ENCODE measurements around the gene ANKZF1. TPM values are rescaled to one million over a fixed set of nuclear protein-coding genes. Genes with fewer than 3 reads are reported as not detected.
A peak's percentile ranks its signal among the peaks of the same experiment; 100 is the strongest.

Gene ANKZF1
- total and polyA plus RNA-seq, 7 experiments from 2014 or later: 29.7 to 287 (median 135) TPM

DNA sequence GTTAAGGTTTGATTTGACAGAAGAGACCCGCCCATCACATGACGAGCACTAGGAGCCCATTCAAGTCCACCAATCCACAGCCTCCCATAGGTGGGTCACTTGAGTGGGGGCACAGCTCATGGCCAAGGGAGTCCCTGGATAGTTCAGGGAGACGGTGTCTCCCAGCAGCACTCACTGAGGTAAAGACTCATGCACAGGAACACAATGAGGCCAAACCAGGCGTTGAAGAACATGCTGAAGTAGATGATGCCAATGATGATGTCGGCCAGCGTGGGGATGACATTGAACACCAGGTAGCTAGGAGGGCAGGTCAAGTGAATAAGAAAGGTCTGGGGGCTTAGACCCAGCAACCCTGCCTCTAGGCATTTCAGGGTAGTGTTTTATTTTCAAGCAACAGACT lies 14.8 kb upstream of the ANKZF1 start:
- Mint-ChIP-seq H3K27ac (peak overlapping the region in 1 of 9 donors; percentile 26), H3K36me3 (peaks cover 0 to 11% (median 4%) of the 10 kb centered on the region in 5 donors), H3K27me3 (no peaks in the 10 kb centered on the region), H3K4me3 (peak overlapping the region in 1 of 10 donors; percentile 17), H3K9me3 (no peaks in the 10 kb centered on the region), H3K4me1 (peaks cover 6 to 45% (median 36%) of the 10 kb centered on the region in 7 donors)
- Histone ChIP-seq H3K27me3 (ENCODE audit: control insufficient read depth in 2 of 2, insufficient read depth in 2 of 2, low read length in 2 of 2) (no peaks in the 10 kb centered on the region), H3K27ac (ENCODE audit: low read depth, low read length) (no peak overlapping the region), H3K9me3 (ENCODE audit: control insufficient read depth in 2 of 3, low read length in 3 of 3) (no peaks in the 10 kb centered on the region), H3K4me3 (ENCODE audit: low read length) (no peak overlapping the region), H3K36me3 (ENCODE audit: control insufficient read depth in 2 of 3, insufficient read depth in 3 of 3, low read length in 3 of 3) (peaks cover 0 to 16% (median 2%) of the 10 kb centered on the region in 3 experiments), H3K4me1 (ENCODE audit: control insufficient read depth in 2 of 2, insufficient read depth in 2 of 2, low read length in 2 of 2) (peaks cover 20 to 23% of the 10 kb centered on the region in 2 donors)
- intact Hi-C loops (cut with micrococcal nuclease): no loop called here
- ChIA-PET POLR2A (interaction anchor here (0.9 to 17.4 kb wide), 5 partner anchors 9 to 55 kb away, joined by 3 to 343 read pairs (median 4); partner anchors contain the start of genes ATG9A, CNPPD1, NHEJ1 and SLC23A3), CTCF (interaction anchor here (1.8 to 5.0 kb wide), 2 partner anchors 41 to 57 kb away, joined by 5 to 54 read pairs; partner anchors contain the start of gene NHEJ1)
- ATAC-seq (no peak), DNase-seq (no peak)

DNA sequence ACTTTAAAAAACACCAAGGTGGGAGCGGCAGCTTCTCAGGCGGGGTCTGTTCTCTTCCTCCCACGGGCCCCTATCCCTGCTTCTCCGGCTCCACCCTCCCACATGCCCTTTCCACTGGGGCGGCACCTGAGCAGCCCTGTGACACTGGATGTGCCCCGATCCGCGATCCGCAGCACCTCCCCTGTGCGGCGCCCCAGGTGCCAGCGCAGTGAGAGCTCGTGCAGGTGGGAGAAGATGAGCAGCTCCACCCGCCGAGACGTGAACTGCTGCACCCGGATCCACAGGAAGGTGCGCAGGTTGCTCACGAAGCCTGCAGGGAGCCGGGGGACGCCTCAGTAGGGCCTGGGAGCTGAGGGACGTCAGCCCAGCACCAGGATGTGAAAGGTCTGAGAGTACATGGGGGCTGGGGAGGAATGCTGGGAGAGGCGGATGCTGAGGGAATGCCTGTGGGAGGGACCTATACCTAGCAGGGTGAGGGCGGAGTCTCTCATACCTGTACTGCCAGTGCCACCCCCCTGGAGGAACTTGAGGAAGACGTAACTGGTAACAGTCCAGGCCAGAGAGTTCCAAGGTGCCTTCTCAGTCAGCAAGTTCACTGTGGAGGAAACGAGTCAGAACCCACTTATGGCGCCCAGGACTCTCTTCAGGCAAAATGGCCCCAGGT lies 13.6 kb upstream of the ANKZF1 start:
- intact Hi-C loops (cut with micrococcal nuclease): no loop called here

DNA sequence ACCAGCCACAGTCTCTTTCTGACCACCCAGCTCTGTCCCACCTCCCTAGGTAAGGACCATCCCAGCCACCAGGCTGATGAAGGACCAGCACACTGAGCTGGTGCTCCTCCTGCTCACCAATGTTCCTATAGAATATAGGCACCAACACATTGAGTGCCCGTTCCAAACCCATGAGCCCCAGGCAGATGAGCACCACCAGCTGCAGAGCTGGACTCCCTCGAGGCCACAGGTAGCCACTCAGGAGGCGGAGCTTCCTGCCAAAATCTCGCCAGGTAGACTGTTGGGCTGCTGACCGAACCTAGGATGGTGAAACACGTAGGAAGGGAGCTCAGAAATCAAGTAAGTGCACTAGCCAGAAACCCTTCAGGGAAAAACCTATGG lies 13.1 kb upstream of the ANKZF1 start:
- Histone ChIP-seq H3K4me1 (ENCODE audit: control insufficient read depth in 2 of 2, insufficient read depth in 2 of 2, low read length in 2 of 2) (peaks cover 13 to 14% of the 10 kb centered on the region in 2 donors), H3K27ac (ENCODE audit: low read depth, low read length) (no peak overlapping the region), H3K4me3 (ENCODE audit: low read length) (no peak overlapping the region), H3K9me3 (ENCODE audit: control insufficient read depth in 2 of 3, low read length in 3 of 3) (no peaks in the 10 kb centered on the region), H3K27me3 (ENCODE audit: control insufficient read depth in 2 of 2, insufficient read depth in 2 of 2, low read length in 2 of 2) (no peaks in the 10 kb centered on the region), H3K36me3 (ENCODE audit: control insufficient read depth in 2 of 3, insufficient read depth in 3 of 3, low read length in 3 of 3) (peaks cover 0 to 34% (median 2%) of the 10 kb centered on the region in 3 experiments)
- DNase-seq: no peak
- H3K4me3 Mint-ChIP-seq: peak overlapping the region in 9 of 10 donors; percentile 5 to 68 (median 33)
- ChIA-PET POLR2A (interaction anchor here (0.6 to 2.1 kb wide), 7 partner anchors 11 to 45 kb away, joined by 3 to 17 read pairs (median 3); partner anchors contain the start of genes ATG9A, TUBA4A and TUBA4B), CTCF (interaction anchor here (0.8 to 2.2 kb wide), 3 partner anchors 33 to 83 kb away, joined by 3 to 7 read pairs (median 5); no protein-coding TSS in a partner anchor)
- H3K27me3 Mint-ChIP-seq: no peaks in the 10 kb centered on the region
- intact Hi-C loops (cut with micrococcal nuclease): no loop called here
- no peak for ATAC-seq
- no peaks in the 10 kb centered on the region for H3K9me3 Mint-ChIP-seq
- peaks cover 3 to 18% (median 8%) of the 10 kb centered on the region in 5 donors for H3K36me3 Mint-ChIP-seq
- peak overlapping the region in 3 of 9 donors; percentile 12 to 56 (median 46) for H3K27ac Mint-ChIP-seq
- H3K4me1 Mint-ChIP-seq: peaks cover 0 to 34% (median 28%) of the 10 kb centered on the region in 7 donors

More for the DNA sequence above, 13.6 kb upstream of the ANKZF1 start:
- no peaks in the 10 kb centered on the region for H3K9me3 ChIP-seq (ENCODE audit: control insufficient read depth in 2 of 3, low read length in 3 of 3)
- DNase-seq (no peak), ATAC-seq (no peak)
- peaks cover 0 to 13% (median 4%) of the 10 kb centered on the region in 5 donors for H3K36me3 Mint-ChIP-seq
- H3K4me1 Mint-ChIP-seq: peaks cover 5 to 39% (median 30%) of the 10 kb centered on the region in 7 donors
- H3K27ac ChIP-seq (ENCODE audit: low read depth, low read length): no peak overlapping the region
- H3K4me3 ChIP-seq (ENCODE audit: low read length): no peak overlapping the region
- POLR2A ChIA-PET: interaction anchor here (0.8 to 17.4 kb wide), 7 partner anchors 10 to 45 kb away, joined by 3 to 343 read pairs (median 3); partner anchors contain the start of genes ATG9A, CNPPD1, GLB1L and SLC23A3
- peaks cover 0 to 28% (median 2%) of the 10 kb centered on the region in 3 experiments for H3K36me3 ChIP-seq (ENCODE audit: control insufficient read depth in 2 of 3, insufficient read depth in 3 of 3, low read length in 3 of 3)
- no peaks in the 10 kb centered on the region for H3K27me3 Mint-ChIP-seq
- peak overlapping the region in 1 of 9 donors; percentile 56 for H3K27ac Mint-ChIP-seq
- no peak overlapping the region for H3K4me3 Mint-ChIP-seq
- no peaks in the 10 kb centered on the region for H3K27me3 ChIP-seq (ENCODE audit: control insufficient read depth in 2 of 2, insufficient read depth in 2 of 2, low read length in 2 of 2)
- no peaks in the 10 kb centered on the region for H3K9me3 Mint-ChIP-seq
- peaks cover 18% of the 10 kb centered on the region in 2 donors for H3K4me1 ChIP-seq (ENCODE audit: control insufficient read depth in 2 of 2, insufficient read depth in 2 of 2, low read length in 2 of 2)
- CTCF ChIA-PET: interaction anchor here (0.8 to 2.2 kb wide), 4 partner anchors 33 to 79 kb away, joined by 3 to 7 read pairs (median 4); no protein-coding TSS in a partner anchor

DNA sequence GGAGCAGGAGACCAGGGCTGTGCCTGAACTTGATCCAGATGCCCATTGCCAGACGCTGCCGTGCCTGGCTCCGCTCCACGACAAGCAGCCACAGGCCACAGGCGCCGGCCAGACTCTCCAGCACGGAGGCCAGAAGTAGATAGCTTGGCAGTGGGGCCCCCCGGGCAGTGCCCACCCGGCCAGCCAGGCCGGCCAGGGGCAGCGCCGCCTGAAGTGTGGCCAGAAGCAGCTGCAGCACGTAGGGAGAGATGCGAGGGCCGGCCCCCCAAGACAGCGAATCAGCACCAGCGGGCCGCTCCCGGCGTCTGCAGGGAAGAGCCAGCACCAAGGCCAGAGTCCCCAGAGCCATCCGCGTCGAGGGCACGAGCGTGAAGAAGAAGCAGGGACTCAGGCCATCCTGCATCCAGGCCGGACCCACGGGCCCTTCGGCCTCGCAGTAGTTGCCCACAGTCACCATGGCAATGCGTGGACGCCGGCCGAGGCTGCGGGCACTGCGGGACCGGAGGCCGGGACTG lies 11.3 kb upstream of the ANKZF1 start:
- Histone ChIP-seq H3K27ac (ENCODE audit: low read depth, low read length) (peak overlapping the region; percentile 65), H3K4me1 (ENCODE audit: control insufficient read depth in 2 of 2, insufficient read depth in 2 of 2, low read length in 2 of 2) (peaks cover 13 to 14% of the 10 kb centered on the region in 2 donors), H3K4me3 (ENCODE audit: low read length) (peak overlapping the region; percentile 60), H3K27me3 (ENCODE audit: control insufficient read depth in 2 of 2, insufficient read depth in 2 of 2, low read length in 2 of 2) (no peaks in the 10 kb centered on the region), H3K9me3 (ENCODE audit: control insufficient read depth in 2 of 3, low read length in 3 of 3) (no peaks in the 10 kb centered on the region), H3K36me3 (ENCODE audit: control insufficient read depth in 2 of 3, insufficient read depth in 3 of 3, low read length in 3 of 3) (peaks cover 6 to 50% (median 16%) of the 10 kb centered on the region in 3 experiments)
- Mint-ChIP-seq H3K4me1 (peaks cover 0 to 29% (median 24%) of the 10 kb centered on the region in 7 donors), H3K4me3 (peak overlapping the region; percentile 78 to 89 (median 82)), H3K27me3 (no peaks in the 10 kb centered on the region), H3K27ac (peak overlapping the region in 8 of 9 donors; percentile 59 to 86 (median 78)), H3K36me3 (peaks cover 6 to 20% (median 10%) of the 10 kb centered on the region in 5 donors), H3K9me3 (no peaks in the 10 kb centered on the region)
- ChIA-PET CTCF (interaction anchor here (0.9 to 2.2 kb wide), 3 partner anchors 31 to 61 kb away, joined by 3 to 7 read pairs (median 4); no protein-coding TSS in a partner anchor), POLR2A (interaction anchor here (0.6 to 5.0 kb wide), 16 partner anchors 8 to 169 kb away, joined by 3 to 49 read pairs (median 6); partner anchors contain the start of genes ANKZF1, ATG9A, CNPPD1 and DNAJB2)
- DNase-seq: peak in 3 of 9 donors; percentile 13 to 26 (median 17)
- peak; percentile 40 for ATAC-seq
- intact Hi-C loops (cut with micrococcal nuclease): loop anchor here (1.0 to 2.0 kb wide), 8 partner anchors 11 to 77 kb away; partner anchors contain the start of genes NHEJ1 (in 2 of the 2), ANKZF1 (in 1 of the 2), ATG9A (in 1 of the 2) and DNAJB2 (in 1 of the 2)

DNA sequence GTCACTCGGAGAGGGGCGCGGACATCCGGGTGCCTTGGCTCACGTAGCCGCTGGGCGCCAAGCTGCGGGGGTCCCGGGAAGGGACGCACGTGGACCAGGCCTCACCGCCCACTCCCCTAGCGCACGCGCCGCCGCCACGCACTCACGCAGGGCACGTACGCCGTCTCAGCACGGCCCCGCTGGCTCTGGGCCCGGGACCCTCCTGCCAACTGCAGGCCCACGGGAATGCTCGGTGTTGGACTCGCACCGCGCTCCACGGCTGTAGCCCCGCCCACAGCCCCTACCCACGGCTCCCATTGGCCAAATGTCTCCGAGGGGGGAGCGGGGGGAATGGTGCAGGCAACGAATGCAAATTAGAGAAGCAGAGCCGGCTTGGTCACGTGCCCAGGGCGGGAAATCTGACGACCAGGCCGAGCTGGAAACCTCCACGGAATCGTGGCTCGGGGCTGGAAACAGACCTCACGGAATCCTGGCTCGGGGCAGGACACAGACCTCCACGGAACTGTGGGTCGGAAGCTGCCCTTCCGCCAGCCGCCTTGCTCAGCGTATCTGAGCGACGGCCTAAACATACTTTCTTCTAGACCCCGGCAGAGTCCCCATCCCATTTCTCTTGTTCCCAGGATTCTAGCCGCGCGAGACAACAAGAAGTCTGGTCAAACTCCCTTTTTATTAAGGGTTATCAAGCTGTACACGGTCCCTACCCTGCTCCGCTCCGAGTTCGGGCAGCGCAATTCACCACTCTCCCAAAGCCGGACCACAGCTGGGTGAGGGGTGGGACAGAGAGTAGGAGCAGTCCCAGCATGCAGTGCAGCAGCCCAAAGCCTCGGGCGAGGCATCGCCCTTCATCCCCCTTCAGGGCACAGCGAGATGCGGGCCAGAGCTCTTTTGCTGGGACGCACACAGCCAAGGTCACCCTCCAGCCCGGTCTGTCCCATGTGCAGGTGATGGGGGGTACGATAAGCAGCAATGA lies 10.6 kb upstream of the ANKZF1 start, which contains the start of gene ABCB6:
ABCB6 (minus strand) TSS at position 227 of the 970 bp plus-strand sequence. CDS start 285 bp downstream, outside the sequence.
- Mint-ChIP-seq H3K9me3 (no peaks in the 10 kb centered on the region), H3K4me3 (peak within 1 kb of the TSS; percentile 78 to 89 (median 82)), H3K36me3 (peaks cover 9 to 25% (median 11%) of the 10 kb centered on the region in 5 donors), H3K27me3 (no peaks in the 10 kb centered on the region), H3K27ac (peak within 1 kb of the TSS; percentile 61 to 86 (median 79)), H3K4me1 (peaks cover 0 to 29% (median 24%) of the 10 kb centered on the region in 7 donors)
- DNase-seq: peak; percentile 72 to 90 (median 85)
- H3K27me3 ChIP-seq (ENCODE audit: control insufficient read depth in 2 of 2, insufficient read depth in 2 of 2, low read length in 2 of 2): no peaks in the 10 kb centered on the region
- H3K4me3 ChIP-seq (ENCODE audit: low read length): peak within 1 kb of the TSS; percentile 60
- CTCF ChIA-PET: interaction anchor here (1.3 kb wide), 1 partner anchor 60 kb away, joined by 4 read pairs; no protein-coding TSS in a partner anchor
- H3K4me1 ChIP-seq (ENCODE audit: control insufficient read depth in 2 of 2, insufficient read depth in 2 of 2, low read length in 2 of 2): peaks cover 13 to 14% of the 10 kb centered on the region in 2 donors
- H3K9me3 ChIP-seq (ENCODE audit: control insufficient read depth in 2 of 3, low read length in 3 of 3): no peaks in the 10 kb centered on the region
- peak within 1 kb of the TSS; percentile 65 for H3K27ac ChIP-seq (ENCODE audit: low read depth, low read length)
- ATAC-seq: peak; percentile 92
- intact Hi-C loops (cut with micrococcal nuclease): loop anchor here (1.0 to 2.0 kb wide), 9 partner anchors 10 to 76 kb away; partner anchors contain the start of genes ANKZF1 (in 2 of the 2), ATG9A (in 2 of the 2), DNAJB2 (in 2 of the 2) and NHEJ1 (in 2 of the 2)
- peaks cover 13 to 55% (median 23%) of the 10 kb centered on the region in 3 experiments for H3K36me3 ChIP-seq (ENCODE audit: control insufficient read depth in 2 of 3, insufficient read depth in 3 of 3, low read length in 3 of 3)
- POLR2A ChIA-PET: interaction anchor here (0.7 to 5.0 kb wide), 18 partner anchors 7 to 169 kb away, joined by 3 to 49 read pairs (median 6); partner anchors contain the start of genes ANKZF1, ATG9A, CNPPD1 and DNAJB2

All from naive thymus-derived CD4-positive, alpha-beta T cell (primary cell).